BLaER1 treated with 17β-estradiol and CSF1 and Interleukin-3, amounts not matched to agents 10 nM and 100 nM (cell line): ENCODE measurements around the gene HOXC6.
"Not testable (repeated sequence)": the region's sequence is repeated elsewhere in the genome, so short reads cannot be mapped to it uniquely, and the experiment has no call there.

Source experiments
- H3K27ac ChIP-seq, 11 experiments: shearing (Covaris generic); formaldehyde crosslinking; 2 replicates each; pipeline ENCODE4 v1.8.1; 2022
- H3K27me3 ChIP-seq, 11 experiments: shearing (Covaris generic); formaldehyde crosslinking; 2 replicates each; pipeline ENCODE4 v1.8.1; 2022
- H3K36me3 ChIP-seq, 11 experiments: shearing (Covaris generic); formaldehyde crosslinking; 2 replicates each; pipeline ENCODE4 v1.8.1; 2022
- H3K4me1 ChIP-seq, 10 experiments: shearing (Covaris generic); formaldehyde crosslinking; 2 replicates each; pipeline ENCODE4 v1.8.1; 2022
- H3K4me2 ChIP-seq, 11 experiments: shearing (Covaris generic); formaldehyde crosslinking; 2 replicates each; pipeline ENCODE4 v1.8.1; 2022
- H3K4me3 ChIP-seq, 10 experiments: shearing (Covaris generic); formaldehyde crosslinking; 2 replicates each; pipeline ENCODE4 v1.8.1; 2022
- H3K9ac ChIP-seq, 11 experiments: shearing (Covaris generic); formaldehyde crosslinking; 2 replicates each; pipeline ENCODE4 v1.8.1; 2022
- H3K9me3 ChIP-seq, 11 experiments: shearing (Covaris generic); formaldehyde crosslinking; replicated peaks in 1 of 11; 2 replicates each; pipeline ENCODE4 v1.8.1; 2022
- H4K20me1 ChIP-seq, 11 experiments: shearing (Covaris generic); formaldehyde crosslinking; 2 replicates each; pipeline ENCODE4 v1.8.1; 2022
- Cebpa-rat ChIP-seq, 11 experiments: shearing (Covaris generic); IDR thresholded peaks; 2 replicates each; pipeline ENCODE4 v1.8.1; 2022

HOXC6 gene

GRCh38 chr12:54068418-54069070 is 40.3 kb downstream of the HOXC6 start:
- no peak overlapping the region for H3K4me2 ChIP-seq

GRCh38 chr12:54071942-54072341 is 43.7 kb downstream of the HOXC6 start:
- Histone ChIP-seq H3K4me2 (no peak overlapping the region), H3K4me3 (no peak overlapping the region), H4K20me1 (no peaks in the 10 kb centered on the region; a peak in 2 of 22 replicates), H3K9me3 (no peaks in the 10 kb centered on the region), H3K9ac (no peak overlapping the region), H3K36me3 (no peaks in the 10 kb centered on the region), H3K4me1 (no peaks in the 10 kb centered on the region), H3K27ac (no peak overlapping the region), H3K27me3 (peaks cover 17 to 81% (median 68%) of the 10 kb centered on the region in 11 experiments)
- TF ChIP-seq Cebpa-rat (IDR thresholded peaks at IDR 0.05): no peak

More at GRCh38 chr12:54068418-54069070, 40.3 kb downstream of the HOXC6 start:
- Histone ChIP-seq H3K4me1 (no peaks in the 10 kb centered on the region), H3K36me3 (no peaks in the 10 kb centered on the region), H3K9me3 (no peaks in the 10 kb centered on the region), H4K20me1 (no peaks in the 10 kb centered on the region; a peak in 3 of 22 replicates), H3K9ac (no peak overlapping the region), H3K27me3 (peaks cover 17 to 84% (median 66%) of the 10 kb centered on the region in 11 experiments), H3K4me3 (no peak overlapping the region), H3K27ac (no peak overlapping the region)
- TF ChIP-seq Cebpa-rat (IDR thresholded peaks at IDR 0.05): no peak

- Histone ChIP-seq H3K27ac (no peak overlapping the region), H3K36me3 (no peaks in the 10 kb centered on the region), H3K9me3 (no peaks in the 10 kb centered on the region), H3K9ac (no peak overlapping the region), H3K4me3 (no peak overlapping the region), H3K27me3 (peaks cover 31 to 87% (median 81%) of the 10 kb centered on the region in 11 experiments), H4K20me1 (no peaks in the 10 kb centered on the region; a peak in 3 of 22 replicates), H3K4me1 (no peaks in the 10 kb centered on the region), H3K4me2 (no peak overlapping the region)
- no peak for TF ChIP-seq Cebpa-rat (IDR thresholded peaks at IDR 0.05)
These were observed 46.1 kb downstream of the HOXC6 start for GRCh38 chr12:54074308-54074707.

GRCh38 chr12:54075409-54075808 is 47.2 kb downstream of the HOXC6 start:
- peaks cover 42 to 90% (median 85%) of the 10 kb centered on the region in 11 experiments for H3K27me3 ChIP-seq

GRCh38 chr12:54075974-54076373 is 47.7 kb downstream of the HOXC6 start:
- Histone ChIP-seq H3K4me3 (no peak overlapping the region), H3K4me1 (no peaks in the 10 kb centered on the region), H3K9ac (no peak overlapping the region), H3K4me2 (no peak overlapping the region), H3K27me3 (peaks cover 47 to 90% (median 85%) of the 10 kb centered on the region in 11 experiments), H3K9me3 (no peaks in the 10 kb centered on the region), H3K27ac (no peak overlapping the region), H4K20me1 (peaks cover 0 to 5% (median 0%) of the 10 kb centered on the region in 11 experiments; a peak in 5 of 22 replicates), H3K36me3 (no peaks in the 10 kb centered on the region)
- no peak for TF ChIP-seq Cebpa-rat (IDR thresholded peaks at IDR 0.05)

More at GRCh38 chr12:54075409-54075808, 47.2 kb downstream of the HOXC6 start:
- H3K9ac ChIP-seq: no peak overlapping the region
- no peak overlapping the region for H3K4me3 ChIP-seq
- no peaks in the 10 kb centered on the region for H3K4me1 ChIP-seq
- H3K36me3 ChIP-seq: no peaks in the 10 kb centered on the region
- no peaks in the 10 kb centered on the region for H3K9me3 ChIP-seq
- no peak overlapping the region for H3K27ac ChIP-seq
- peaks cover 0 to 4% (median 0%) of the 10 kb centered on the region in 11 experiments; a peak in 5 of 22 replicates for H4K20me1 ChIP-seq
- no peak overlapping the region for H3K4me2 ChIP-seq
- TF ChIP-seq Cebpa-rat (IDR thresholded peaks at IDR 0.05): no peak

- H3K9ac ChIP-seq, H3K36me3 ChIP-seq, H4K20me1 ChIP-seq, H3K4me1 ChIP-seq, H3K4me3 ChIP-seq, H3K27ac ChIP-seq, H3K9me3 ChIP-seq, H3K4me2 ChIP-seq: not testable (repeated sequence)
- H3K27me3 ChIP-seq: peaks cover 61 to 91% (median 87%) of the 10 kb centered on the region in 11 experiments
These were observed 49.6 kb downstream of the HOXC6 start for GRCh38 chr12:54077843-54078242.

- H3K4me3 ChIP-seq, H3K4me1 ChIP-seq, H3K36me3 ChIP-seq, H3K4me2 ChIP-seq, H3K27ac ChIP-seq, H3K9me3 ChIP-seq, H3K9ac ChIP-seq, H4K20me1 ChIP-seq: not testable (repeated sequence)
- H3K27me3 ChIP-seq: peaks cover 73 to 91% (median 90%) of the 10 kb centered on the region in 11 experiments
These were observed 50.9 kb downstream of the HOXC6 start for GRCh38 chr12:54079115-54079514.
